ENCODE results near the gene AFAP1.

Gene AFAP1

DNA sequence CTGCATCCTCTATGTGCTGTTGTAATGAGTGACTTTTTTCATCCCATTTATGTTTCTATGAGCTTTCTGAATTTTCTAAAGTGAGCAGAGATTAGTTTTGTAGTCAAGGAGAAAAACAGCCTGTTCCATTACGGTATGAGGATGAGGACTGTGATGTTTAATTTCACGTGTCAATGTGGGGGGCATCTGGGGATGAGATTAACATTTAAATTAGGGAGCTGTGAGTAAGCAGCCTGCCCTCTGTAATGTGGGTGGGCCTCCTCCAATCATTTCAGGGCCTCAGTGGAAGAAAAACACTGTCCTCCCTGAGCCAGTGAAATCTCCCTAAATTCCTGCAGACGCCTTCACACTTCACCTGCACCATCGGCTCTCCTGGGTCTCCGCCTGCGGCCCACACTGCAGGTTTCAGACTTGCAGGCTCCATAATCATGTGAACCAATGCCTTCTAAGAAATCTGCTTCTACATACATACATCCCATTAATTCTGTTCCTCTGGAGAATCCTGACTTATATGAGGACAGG lies 121.7 kb downstream of the AFAP1 start:
- DNase-seq = no peak

DNA sequence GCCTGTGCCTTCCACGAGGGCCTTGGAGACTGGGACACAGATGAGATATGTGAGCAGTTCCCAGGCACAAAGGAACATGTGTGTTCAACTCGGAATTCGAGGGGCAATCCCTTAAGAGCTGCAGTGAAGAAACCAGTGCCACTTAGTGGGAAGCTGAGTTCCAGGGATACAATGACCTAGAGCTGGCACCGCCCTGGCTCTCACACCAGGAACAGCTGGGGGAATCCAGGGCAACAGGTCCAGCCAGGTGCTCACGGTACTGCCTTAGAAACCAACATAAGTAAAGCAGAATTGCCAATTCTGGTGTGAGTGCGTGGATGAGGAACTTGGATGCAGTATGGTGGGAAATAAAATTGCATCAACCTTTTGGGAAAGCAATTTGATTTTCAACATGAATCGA lies 122.9 kb downstream of the AFAP1 start:
- no peak for DNase-seq

DNA sequence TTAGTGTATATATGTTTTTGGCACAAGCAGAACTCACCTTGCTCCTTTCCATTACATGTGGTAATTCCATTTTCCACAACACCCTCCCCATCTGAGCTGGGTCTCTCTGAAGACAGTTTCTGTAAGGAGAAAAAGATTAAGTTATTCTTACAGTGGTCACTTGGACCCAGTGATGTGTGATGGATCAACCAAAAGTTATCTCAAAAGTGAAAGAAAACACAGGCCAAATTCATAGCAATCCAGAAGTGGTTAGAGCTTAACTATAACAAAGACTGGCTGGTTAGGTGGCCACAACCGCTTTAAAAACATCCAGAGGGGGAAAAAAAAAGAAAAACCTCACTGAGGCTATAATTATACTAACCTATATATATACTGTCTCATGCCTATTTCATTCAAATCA lies 123.7 kb downstream of the AFAP1 start:
- DNase-seq = no peak

- DNase-seq = no peak
These were observed 124.1 kb downstream of the AFAP1 start for GRCh38 chr4:7815562-7815961.

DNA sequence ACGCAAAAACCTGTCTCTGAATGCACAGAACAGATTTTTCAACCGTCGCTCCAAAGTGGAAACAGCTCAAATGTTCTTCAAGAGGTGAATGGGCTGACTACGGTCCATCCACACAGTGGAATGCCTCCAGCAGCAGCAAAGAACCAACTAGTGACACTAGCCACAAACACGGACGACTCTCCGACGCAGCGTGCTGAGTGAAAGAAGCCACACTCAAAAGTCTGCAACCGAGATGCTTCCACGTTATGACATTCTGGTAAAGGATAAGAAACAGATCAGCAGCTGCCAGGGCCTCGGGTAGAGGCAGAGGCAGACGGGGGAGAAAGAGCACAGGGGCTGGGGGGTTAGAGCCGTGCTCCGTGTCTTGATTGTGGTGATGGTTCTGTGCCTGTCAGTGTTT lies 125.2 kb downstream of the AFAP1 start:
- DNase-seq = no peak

GRCh38 chr4:7813674-7814073 lies 126.0 kb downstream of the AFAP1 start:
- DNase-seq = no peak

GRCh38 chr4:7812921-7813320 lies 126.7 kb downstream of the AFAP1 start:
- no peak for DNase-seq

DNA sequence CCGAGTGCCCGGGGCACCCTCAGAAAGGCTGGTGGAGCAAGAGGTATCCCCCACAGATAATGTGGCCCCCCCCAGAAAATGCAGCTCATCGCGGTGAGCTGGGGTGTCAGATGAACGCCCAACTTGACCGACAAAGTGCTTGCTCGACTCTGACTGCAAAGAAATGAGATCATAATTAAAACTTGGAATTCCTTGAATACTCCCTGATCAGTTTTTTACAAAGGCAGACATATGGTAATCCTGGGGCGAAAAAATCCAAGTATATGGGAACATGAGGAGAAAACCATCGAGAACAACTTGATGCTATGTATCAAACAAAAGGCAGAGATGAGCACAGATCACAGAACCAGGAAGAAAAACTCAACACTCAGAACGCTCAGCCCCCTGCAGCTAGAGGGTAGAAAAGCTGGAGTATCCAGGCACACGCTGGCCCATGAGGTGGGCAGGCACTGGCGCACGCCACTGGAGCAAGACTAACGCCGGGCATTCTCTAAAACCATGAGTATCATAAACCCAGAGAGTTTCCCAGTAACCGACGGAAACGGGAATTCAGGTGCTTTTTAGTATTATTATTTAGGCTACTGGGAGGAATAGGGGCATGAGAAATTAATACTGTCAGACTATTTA lies 127.3 kb downstream of the AFAP1 start:
- no peak for DNase-seq

- DNase-seq = no peak
These were observed 128.0 kb downstream of the AFAP1 start for GRCh38 chr4:7811536-7812191.

- no peak for DNase-seq
These were observed 128.7 kb downstream of the AFAP1 start for GRCh38 chr4:7810783-7811535.

- DNase-seq = no peak
These were observed 130.9 kb downstream of the AFAP1 start for GRCh38 chr4:7808752-7809151.

DNA sequence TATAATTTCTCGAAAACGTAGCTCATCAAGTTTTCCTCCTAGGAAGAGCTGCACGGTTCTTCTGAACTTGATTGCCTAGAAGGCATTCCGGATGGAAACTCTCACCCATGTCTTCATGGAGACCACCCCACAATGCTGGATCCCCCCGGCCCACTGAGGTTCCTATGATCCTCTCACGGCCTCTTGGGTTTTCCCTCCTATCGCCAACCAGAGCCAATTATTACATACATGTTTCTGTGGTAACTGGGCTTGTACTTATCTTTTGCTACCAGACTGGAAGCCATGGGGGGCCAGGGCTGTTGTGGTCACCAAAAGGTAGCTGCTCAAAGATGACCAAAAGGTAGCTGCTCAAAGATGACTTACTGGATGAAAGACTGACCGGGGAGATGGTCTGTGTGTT lies 131.5 kb downstream of the AFAP1 start:
- no peak for DNase-seq

DNA sequence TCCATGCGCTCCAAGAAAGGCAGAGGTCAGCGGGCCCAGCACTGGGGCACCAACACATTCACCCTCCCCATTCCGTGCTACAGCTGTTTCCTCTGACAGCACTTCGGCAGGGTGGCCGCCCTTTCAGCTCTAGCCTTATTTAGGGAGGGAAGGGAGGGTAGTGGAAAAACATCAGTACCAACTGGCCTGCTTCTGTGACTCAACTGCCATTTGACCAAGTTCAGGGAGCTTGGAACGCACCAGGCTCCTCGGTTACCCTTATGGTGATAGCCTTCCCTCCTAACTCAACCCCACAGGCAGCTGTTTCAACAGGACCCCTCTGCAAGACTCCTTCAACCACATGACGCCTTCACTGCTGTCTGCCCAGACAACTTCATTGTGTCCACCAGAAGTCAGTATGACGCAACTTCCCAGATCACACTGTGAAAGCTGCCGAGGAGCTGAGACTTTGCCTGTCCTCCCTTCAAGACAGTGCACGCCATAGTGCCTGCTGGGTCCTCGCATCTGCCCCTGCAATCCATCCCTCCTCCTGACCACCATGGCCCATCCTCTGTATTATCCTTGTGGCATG lies 132.2 kb downstream of the AFAP1 start:
- no peak for DNase-seq

- no peak for DNase-seq
These were observed 133.1 kb downstream of the AFAP1 start for GRCh38 chr4:7806338-7807090.

DNA sequence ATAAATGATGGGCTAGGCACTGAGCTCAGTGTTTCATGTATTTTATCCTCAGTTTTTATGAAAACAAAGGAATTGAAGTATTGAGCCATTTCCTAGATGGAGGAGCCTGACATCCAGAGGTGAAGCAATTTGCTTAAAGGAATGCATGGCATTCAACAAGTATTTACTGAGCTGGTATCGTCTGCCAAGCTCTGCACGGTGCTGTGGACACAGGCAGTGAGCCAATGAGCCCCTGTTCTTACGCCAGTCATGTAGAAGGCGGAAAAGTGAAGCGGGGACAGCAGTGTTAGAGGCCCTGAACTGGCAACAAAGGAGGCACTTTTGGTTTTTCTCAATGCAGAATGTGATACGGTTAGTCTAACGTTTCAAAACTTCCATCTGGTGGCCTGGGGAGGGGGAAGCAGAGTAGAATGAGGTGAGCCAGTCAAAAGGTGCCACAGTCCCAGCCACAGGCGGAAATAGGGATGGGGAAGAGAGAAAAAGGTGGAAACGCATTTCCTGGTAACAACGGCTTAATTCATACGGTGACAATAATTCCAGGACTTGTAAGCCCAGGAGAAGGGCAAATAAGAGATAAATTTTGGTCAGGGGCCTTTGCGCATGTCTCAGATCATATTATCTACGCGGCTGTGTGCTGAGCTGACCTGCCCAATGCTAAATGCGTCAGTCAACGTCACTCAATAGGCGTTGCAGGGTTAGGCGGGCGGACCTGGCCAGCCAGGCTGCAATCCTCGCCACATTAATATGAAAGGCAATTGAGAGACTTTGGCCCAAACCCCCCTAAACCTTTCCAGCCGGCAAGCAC lies 133.9 kb downstream of the AFAP1 start:
- no peak for DNase-seq

GRCh38 chr4:7804756-7805385 lies 134.8 kb downstream of the AFAP1 start:
- no peak for DNase-seq

DNA sequence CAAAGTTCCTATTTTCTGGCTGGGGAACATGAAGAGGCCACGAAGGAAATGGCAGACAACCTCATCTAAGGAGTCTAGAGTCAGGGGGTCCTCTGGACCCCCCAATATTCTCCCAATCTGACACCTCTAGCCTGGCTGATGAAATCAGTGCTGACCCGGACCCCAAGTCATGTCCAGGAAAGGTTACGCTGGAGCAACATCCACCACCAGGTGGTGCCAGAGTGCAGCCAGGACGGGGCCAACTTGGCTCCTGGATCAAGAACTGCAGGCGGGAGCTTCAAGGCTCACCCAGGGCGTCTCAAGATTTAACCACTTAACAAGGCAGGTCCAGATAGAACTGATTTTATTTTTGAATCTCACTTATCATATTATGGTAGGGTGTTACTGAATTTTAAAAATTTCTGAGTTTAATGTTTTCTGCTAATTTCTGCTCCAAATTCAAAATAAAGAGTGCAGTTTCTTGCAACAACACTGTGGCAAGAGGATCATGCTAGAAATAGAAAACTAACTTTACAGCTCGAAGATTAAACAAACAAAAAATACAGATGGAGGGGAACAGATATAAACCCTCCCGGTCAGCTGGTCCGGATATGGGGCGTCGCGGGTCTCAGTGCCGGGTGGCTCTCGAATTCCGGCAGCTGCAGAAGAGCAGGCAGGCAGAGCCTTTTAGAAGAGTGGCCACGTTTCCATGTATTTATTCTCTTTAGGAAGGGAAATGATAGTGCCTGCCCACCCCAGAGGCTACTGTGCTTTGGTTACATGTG lies 135.5 kb downstream of the AFAP1 start:
- peak in 1 of 2 experiments; percentile 35 for DNase-seq

DNA sequence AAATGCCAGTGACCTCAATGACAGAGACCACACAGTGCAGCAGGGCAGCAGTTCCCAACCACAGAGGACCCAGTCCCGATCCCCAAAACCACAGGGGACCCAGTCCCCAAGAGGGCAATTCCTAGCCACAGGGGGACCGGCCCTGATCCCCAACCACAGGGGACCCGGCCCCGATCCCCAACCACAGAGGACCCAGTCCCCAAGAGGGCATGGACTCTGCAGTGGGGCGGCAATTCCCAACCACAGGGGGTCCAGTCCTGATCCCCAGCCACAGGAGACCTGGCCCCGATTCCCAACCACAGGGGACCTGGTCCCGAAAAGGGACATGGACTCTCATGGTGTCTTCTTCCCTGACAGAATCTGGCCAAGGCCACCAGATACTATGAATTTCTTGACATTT lies 136.3 kb downstream of the AFAP1 start:
- DNase-seq = no peak

- peak in 1 of 2 experiments; percentile 20 for DNase-seq
These were observed 137.5 kb downstream of the AFAP1 start for GRCh38 chr4:7802093-7802726.

DNA sequence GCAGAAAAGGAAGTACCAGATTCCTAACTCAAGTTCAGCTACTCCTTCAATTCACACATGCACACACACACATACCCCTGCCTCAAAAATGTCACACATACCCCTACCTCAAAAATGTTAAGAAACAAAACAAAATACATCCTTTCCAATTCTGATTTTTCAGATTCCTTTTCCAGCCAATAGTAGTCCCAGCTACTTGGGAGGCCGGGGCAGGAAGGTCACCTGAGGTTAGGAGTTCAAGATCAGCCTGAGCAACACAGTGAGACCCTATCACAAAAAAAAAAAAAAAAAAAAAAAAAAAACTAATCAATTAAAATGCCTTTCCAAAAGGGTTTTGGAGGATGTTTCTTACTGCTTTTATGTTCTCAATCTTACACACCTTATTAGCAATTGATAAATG lies 138.0 kb downstream of the AFAP1 start:
- no peak for DNase-seq
